K562 (cell line): ENCODE results near the gene RAPSN. TPM values are rescaled to one million over a fixed set of nuclear protein-coding genes. Genes with fewer than 3 reads are reported as not detected.

Source experiments
- CCNT2 ChIP-seq: IDR thresholded peaks from 2 replicates; pipeline ENCODE4 v1.6.1; 2011; ENCODE audit warnings: borderline replicate concordance, low read depth, mild to moderate bottlenecking, moderate library complexity, mixed read lengths, low read length; ENCODE audit not compliant: insufficient read length; ENCODE audit errors: extremely low read depth
- CREB1 ChIP-seq, 2 experiments: sonication (generic) in 1 of 2; formaldehyde crosslinking in 1 of 2; IDR thresholded peaks; 2 replicates each; pipeline versions ENCODE4 v1.6.1 to v1.8.0; 2012 to 2022; ENCODE audit warnings: inconsistent platforms in 1 of 2, mild to moderate bottlenecking in 1 of 2, missing genetic modification reagents in 1 of 2, moderate library complexity in 1 of 2
- IFI16 ChIP-seq: fragments of 250-450 bp; sonication (Bioruptor Pico); IDR thresholded peaks from 2 replicates; pipeline ENCODE4 v2.1.2; 2022; ENCODE audit warnings: mild to moderate bottlenecking, inconsistent platforms
- KAT2B ChIP-seq: IDR thresholded peaks from one replicate; pipeline ENCODE4 v1.6.1; 2012; ENCODE audit warnings: low read depth, mild to moderate bottlenecking, control low read depth, inconsistent platforms, low read length, moderate library complexity
- KLF1 ChIP-seq: fragments of 450-650 bp; IDR thresholded peaks from 2 replicates; pipeline ENCODE4 v1.6.1; 2016; ENCODE audit warnings: missing genetic modification characterization, missing compliant biosample characterization
- LEF1 ChIP-seq: fragments of 450-650 bp; IDR thresholded peaks from 2 replicates; pipeline ENCODE4 v1.6.1; 2016; ENCODE audit warnings: mild to moderate bottlenecking
- NR4A1 ChIP-seq, 2 experiments: fragments of 250-450 bp in 1 of 2; fragments of 450-650 bp in 1 of 2; sonication (Bioruptor Pico) in 1 of 2; IDR thresholded peaks; 2 replicates each; pipeline versions ENCODE4 v1.4.0 to v1.6.1; 2016 to 2020; ENCODE audit warnings: mild to moderate bottlenecking in 2 of 2, missing compliant biosample characterization in 1 of 2, missing genetic modification characterization in 1 of 2, moderate library complexity in 1 of 2
- SRF ChIP-seq, 2 experiments: fragments of 250-450, 450-650 bp in 1 of 2; sonication (Bioruptor Pico) in 1 of 2; sonication (generic) in 1 of 2; formaldehyde crosslinking; IDR thresholded peaks; 2 replicates each; pipeline versions ENCODE4 v1.5.0 to v1.5.1; 2020 to 2022; ENCODE audit warnings: mild to moderate bottlenecking in 1 of 2, missing genetic modification reagents in 1 of 2
- polyA plus RNA-seq, 8 experiments: library from polyadenylated mRNA; depleted of rRNA in 4 of 8; stranded (reverse) in 5 of 8; unstranded in 3 of 8; fragments of >200 nt; fragmentation: Nextera tagmentation in 2 of 8; fragmentation: Illumina TruSeq in 1 of 8; extraction: Ambion mirVana in 2 of 8; extraction: Trizol in 1 of 8; gene quantifications; 2 replicates each; pipeline versions ENCODE4 v1.2.1 to v1.2.3, GENCODE V29; 2011 to 2014; ENCODE audit warnings: inconsistent platforms in 1 of 8, missing spikeins in 1 of 8
- total RNA-seq, 7 experiments: library from RNA; depleted of rRNA in 6 of 7; stranded (reverse); fragments of >200 nt in 6 of 7; fragmentation: Illumina TruSeq in 2 of 7; extraction: Trizol in 2 of 7; gene quantifications; 2 replicates each; pipeline versions ENCODE4 v1.2.1 to v1.2.3, GENCODE V29; 2011 to 2021; ENCODE audit warnings: low replicate concordance in 1 of 7
- TF ChIP-seq, protein P1 (sequence below): sonication (generic); formaldehyde crosslinking; IDR thresholded peaks from 2 replicates; pipeline ENCODE4 v1.8.0; 2023; ENCODE audit warnings: mild to moderate bottlenecking, missing genetic modification reagents
- TF ChIP-seq, protein P2 (sequence below): fragments of 450-650 bp; IDR thresholded peaks from 2 replicates; pipeline ENCODE4 v1.6.1; 2017; ENCODE audit warnings: mild to moderate bottlenecking, moderate library complexity
- TF ChIP-seq, protein P3 (sequence below), 3 experiments: IDR thresholded peaks in 2 of 3; conservative IDR thresholded peaks in 1 of 3; 2 replicates each; pipeline ENCODE4 v1.5.1; 2011 to 2012; ENCODE audit warnings: low read length in 3 of 3, mild to moderate bottlenecking in 3 of 3, control low read depth in 2 of 3, improper control_type of control experiment in 1 of 3, inconsistent platforms in 1 of 3, low read depth in 1 of 3, mixed read lengths in 1 of 3, moderate library complexity in 1 of 3; ENCODE audit not compliant: insufficient read depth in 2 of 3
- TF ChIP-seq, protein P4 (sequence below): fragments of 250-450 bp; sonication (Bioruptor Pico); IDR thresholded peaks from 2 replicates; pipeline ENCODE4 v1.9.0; 2021; ENCODE audit warnings: mild to moderate bottlenecking
- TF ChIP-seq, protein P5 (sequence below), 2 experiments: fragments of 150-350 bp in 1 of 2; IDR thresholded peaks; 2 replicates each; pipeline ENCODE4 v1.6.1; 2012 to 2016; ENCODE audit warnings: low read depth in 2 of 2, low read length in 2 of 2, mild to moderate bottlenecking in 1 of 2, moderate library complexity in 1 of 2

RAPSN gene
- total and polyA plus RNA-seq, 9 of the 15 experiments (the other 6 are each of a cell fraction or from before 2014, with no cell fraction given): 0.06 to 0.11 TPM; not detected in 7

DNA sequence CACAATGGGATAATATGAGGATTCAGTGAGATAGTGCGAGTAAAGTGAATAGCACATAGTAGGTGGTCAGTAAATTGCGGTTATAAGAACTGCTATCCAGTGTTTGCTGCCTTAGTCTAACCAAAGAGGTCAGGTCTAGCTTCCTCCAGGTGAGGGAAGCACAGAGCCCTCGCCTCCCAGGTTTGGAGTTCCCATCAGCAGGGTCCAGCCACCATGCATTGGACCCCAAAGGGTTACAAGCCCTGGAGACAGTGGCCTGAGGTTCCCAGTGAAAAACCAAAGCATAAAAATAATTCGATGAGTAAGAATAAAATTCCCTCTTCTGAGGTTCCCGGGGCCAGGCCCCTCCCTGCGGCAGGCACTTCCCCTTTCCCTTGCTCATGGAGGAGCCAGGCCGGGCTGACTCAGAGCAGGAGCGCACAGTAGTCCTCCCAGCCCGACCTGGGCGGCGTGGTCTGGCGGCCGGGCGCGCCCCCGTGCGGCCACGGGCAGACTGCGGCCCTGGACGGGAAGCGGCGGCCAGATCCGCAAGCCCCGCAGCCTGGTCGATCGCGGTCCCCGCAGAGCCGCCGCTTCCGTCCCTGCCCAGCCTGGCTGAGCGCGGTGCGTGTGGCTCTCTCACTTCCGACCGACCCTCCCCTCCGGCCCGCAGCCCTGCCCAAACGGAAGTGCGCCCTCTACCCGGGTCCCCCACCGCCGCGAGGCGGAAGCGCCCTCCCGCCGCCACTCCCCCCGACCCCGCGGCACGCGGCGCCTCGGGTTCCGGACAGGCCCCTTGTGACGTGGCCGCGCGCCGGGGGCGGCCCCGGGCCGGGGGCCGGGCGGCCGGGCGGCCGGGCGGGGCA, 41.0 kb downstream of the RAPSN start, which contains the start of gene SLC39A13 (continued):
- peak; percentile 92 for TF ChIP-seq CREB1 (IDR thresholded peaks at IDR 0.05)
- peak; percentile 95 for TF ChIP-seq CREB1 (CRISPR knock-in tag; IDR thresholded peaks at IDR 0.05)
- TF ChIP-seq SRF (CRISPR knock-in tag; IDR thresholded peaks at IDR 0.05): 0 out of 4 replicates have a peak, but pooled peaks of 1 of the 2 experiments have one; percentile 13
- TF ChIP-seq NR4A1 (CRISPR knock-in tag; IDR thresholded peaks at IDR 0.05): 0 out of 2 replicates have a peak, but pooled peaks have one; percentile 53
- no peak for TF ChIP-seq NR4A1 (tag; IDR thresholded peaks at IDR 0.05)
- TF ChIP-seq, protein P1, sequence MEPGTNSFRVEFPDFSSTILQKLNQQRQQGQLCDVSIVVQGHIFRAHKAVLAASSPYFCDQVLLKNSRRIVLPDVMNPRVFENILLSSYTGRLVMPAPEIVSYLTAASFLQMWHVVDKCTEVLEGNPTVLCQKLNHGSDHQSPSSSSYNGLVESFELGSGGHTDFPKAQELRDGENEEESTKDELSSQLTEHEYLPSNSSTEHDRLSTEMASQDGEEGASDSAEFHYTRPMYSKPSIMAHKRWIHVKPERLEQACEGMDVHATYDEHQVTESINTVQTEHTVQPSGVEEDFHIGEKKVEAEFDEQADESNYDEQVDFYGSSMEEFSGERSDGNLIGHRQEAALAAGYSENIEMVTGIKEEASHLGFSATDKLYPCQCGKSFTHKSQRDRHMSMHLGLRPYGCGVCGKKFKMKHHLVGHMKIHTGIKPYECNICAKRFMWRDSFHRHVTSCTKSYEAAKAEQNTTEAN (CRISPR knock-in tag): peak; percentile 80; the same call in 1 of the 2 replicates
- no peak for TF ChIP-seq LEF1
- TF ChIP-seq, protein P2, sequence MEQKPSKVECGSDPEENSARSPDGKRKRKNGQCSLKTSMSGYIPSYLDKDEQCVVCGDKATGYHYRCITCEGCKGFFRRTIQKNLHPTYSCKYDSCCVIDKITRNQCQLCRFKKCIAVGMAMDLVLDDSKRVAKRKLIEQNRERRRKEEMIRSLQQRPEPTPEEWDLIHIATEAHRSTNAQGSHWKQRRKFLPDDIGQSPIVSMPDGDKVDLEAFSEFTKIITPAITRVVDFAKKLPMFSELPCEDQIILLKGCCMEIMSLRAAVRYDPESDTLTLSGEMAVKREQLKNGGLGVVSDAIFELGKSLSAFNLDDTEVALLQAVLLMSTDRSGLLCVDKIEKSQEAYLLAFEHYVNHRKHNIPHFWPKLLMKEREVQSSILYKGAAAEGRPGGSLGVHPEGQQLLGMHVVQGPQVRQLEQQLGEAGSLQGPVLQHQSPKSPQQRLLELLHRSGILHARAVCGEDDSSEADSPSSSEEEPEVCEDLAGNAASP: no peak
- TF ChIP-seq, protein P3, sequence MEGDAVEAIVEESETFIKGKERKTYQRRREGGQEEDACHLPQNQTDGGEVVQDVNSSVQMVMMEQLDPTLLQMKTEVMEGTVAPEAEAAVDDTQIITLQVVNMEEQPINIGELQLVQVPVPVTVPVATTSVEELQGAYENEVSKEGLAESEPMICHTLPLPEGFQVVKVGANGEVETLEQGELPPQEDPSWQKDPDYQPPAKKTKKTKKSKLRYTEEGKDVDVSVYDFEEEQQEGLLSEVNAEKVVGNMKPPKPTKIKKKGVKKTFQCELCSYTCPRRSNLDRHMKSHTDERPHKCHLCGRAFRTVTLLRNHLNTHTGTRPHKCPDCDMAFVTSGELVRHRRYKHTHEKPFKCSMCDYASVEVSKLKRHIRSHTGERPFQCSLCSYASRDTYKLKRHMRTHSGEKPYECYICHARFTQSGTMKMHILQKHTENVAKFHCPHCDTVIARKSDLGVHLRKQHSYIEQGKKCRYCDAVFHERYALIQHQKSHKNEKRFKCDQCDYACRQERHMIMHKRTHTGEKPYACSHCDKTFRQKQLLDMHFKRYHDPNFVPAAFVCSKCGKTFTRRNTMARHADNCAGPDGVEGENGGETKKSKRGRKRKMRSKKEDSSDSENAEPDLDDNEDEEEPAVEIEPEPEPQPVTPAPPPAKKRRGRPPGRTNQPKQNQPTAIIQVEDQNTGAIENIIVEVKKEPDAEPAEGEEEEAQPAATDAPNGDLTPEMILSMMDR (IDR thresholded peaks at IDR 0.05 in 2 of 3, conservative IDR thresholded peaks at IDR 0.05 in 1 of 3; ENCODE audit: insufficient read depth in 2 of 3, low read depth in 1 of 3, low read length in 3 of 3): peak; percentile 92 to 95 (median 94)
- TF ChIP-seq, protein P4, sequence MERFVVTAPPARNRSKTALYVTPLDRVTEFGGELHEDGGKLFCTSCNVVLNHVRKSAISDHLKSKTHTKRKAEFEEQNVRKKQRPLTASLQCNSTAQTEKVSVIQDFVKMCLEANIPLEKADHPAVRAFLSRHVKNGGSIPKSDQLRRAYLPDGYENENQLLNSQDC (CRISPR knock-in tag): peak; percentile 97
- TF ChIP-seq, protein P5, sequence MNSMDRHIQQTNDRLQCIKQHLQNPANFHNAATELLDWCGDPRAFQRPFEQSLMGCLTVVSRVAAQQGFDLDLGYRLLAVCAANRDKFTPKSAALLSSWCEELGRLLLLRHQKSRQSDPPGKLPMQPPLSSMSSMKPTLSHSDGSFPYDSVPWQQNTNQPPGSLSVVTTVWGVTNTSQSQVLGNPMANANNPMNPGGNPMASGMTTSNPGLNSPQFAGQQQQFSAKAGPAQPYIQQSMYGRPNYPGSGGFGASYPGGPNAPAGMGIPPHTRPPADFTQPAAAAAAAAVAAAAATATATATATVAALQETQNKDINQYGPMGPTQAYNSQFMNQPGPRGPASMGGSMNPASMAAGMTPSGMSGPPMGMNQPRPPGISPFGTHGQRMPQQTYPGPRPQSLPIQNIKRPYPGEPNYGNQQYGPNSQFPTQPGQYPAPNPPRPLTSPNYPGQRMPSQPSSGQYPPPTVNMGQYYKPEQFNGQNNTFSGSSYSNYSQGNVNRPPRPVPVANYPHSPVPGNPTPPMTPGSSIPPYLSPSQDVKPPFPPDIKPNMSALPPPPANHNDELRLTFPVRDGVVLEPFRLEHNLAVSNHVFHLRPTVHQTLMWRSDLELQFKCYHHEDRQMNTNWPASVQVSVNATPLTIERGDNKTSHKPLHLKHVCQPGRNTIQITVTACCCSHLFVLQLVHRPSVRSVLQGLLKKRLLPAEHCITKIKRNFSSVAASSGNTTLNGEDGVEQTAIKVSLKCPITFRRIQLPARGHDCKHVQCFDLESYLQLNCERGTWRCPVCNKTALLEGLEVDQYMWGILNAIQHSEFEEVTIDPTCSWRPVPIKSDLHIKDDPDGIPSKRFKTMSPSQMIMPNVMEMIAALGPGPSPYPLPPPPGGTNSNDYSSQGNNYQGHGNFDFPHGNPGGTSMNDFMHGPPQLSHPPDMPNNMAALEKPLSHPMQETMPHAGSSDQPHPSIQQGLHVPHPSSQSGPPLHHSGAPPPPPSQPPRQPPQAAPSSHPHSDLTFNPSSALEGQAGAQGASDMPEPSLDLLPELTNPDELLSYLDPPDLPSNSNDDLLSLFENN (IDR thresholded peaks at IDR 0.05; ENCODE audit: low read depth in 2 of 2, low read length in 2 of 2): peak in 1 of 2 experiments; percentile 28; a peak in 1 of 4 replicates
- TF ChIP-seq KAT2B: no peak
- TF ChIP-seq CCNT2: peak; percentile 97
- peak; percentile 79 for TF ChIP-seq KLF1 (tag)
- TF ChIP-seq IFI16 (CRISPR knock-in tag): no peak
